ENCODE results near the gene GALNT13.

GALNT13 gene

DNA sequence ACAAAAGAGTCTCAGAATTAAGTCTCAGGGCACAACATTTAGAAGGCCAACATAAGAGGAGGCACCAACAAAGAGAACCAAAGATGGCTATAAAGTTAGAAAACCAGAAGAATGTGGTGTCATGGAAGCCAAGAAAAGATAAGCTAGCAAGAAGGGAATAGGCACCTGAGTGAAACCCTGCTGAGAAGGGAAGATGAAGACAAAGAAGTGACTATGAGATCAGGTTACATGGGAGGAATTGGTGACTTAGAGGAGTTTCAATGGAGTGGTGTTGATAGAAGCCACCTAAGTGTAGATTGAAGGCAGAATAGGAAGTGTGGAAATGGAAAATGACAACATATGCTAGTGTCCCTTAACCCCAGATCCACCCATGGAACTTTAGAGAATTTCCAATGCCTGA lies 499.2 kb downstream of the GALNT13 start:
- H3K27ac ChIP-seq (ENCODE audit: low read depth, low read length), result no peak overlapping the region
- no peak overlapping the region for H3K4me3 ChIP-seq (ENCODE audit: insufficient read depth, low read length, poor library complexity, severe bottlenecking)
- H3K9me3 ChIP-seq (ENCODE audit: insufficient read depth, low read length), result no peaks in the 10 kb centered on the region
- no peak overlapping the region for H3K4me2 ChIP-seq (ENCODE audit: low read depth, low read length, poor library complexity, severe bottlenecking)
- H3K27me3 ChIP-seq (ENCODE audit: low read length), result no peaks in the 10 kb centered on the region
- H4K20me1 ChIP-seq (ENCODE audit: low read depth, low read length), result no peaks in the 10 kb centered on the region
- no peaks in the 10 kb centered on the region for H3F3A ChIP-seq (ENCODE audit: insufficient read depth)
- TF ChIP-seq, protein P1, sequence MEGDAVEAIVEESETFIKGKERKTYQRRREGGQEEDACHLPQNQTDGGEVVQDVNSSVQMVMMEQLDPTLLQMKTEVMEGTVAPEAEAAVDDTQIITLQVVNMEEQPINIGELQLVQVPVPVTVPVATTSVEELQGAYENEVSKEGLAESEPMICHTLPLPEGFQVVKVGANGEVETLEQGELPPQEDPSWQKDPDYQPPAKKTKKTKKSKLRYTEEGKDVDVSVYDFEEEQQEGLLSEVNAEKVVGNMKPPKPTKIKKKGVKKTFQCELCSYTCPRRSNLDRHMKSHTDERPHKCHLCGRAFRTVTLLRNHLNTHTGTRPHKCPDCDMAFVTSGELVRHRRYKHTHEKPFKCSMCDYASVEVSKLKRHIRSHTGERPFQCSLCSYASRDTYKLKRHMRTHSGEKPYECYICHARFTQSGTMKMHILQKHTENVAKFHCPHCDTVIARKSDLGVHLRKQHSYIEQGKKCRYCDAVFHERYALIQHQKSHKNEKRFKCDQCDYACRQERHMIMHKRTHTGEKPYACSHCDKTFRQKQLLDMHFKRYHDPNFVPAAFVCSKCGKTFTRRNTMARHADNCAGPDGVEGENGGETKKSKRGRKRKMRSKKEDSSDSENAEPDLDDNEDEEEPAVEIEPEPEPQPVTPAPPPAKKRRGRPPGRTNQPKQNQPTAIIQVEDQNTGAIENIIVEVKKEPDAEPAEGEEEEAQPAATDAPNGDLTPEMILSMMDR (IDR thresholded peaks at IDR 0.05; ENCODE audit: insufficient read depth, low read length, poor library complexity, severe bottlenecking), result no peak
- no peak for TF ChIP-seq EZH2phosphoT487 (conservative IDR thresholded peaks at IDR 0.05; ENCODE audit: low read length)
- no peaks in the 10 kb centered on the region for H3K79me2 ChIP-seq (ENCODE audit: insufficient read depth, low read length)
- H2AFZ ChIP-seq (ENCODE audit: low read depth, low read length, severe bottlenecking), result no peak overlapping the region
- no peaks in the 10 kb centered on the region for H3K9me2 ChIP-seq (replicated peaks; ENCODE audit: insufficient read depth, low read length)
- H3K36me3 ChIP-seq (ENCODE audit: low read length), result no peaks in the 10 kb centered on the region
- no peak overlapping the region for H3K9ac ChIP-seq (ENCODE audit: low read length)

- TF ChIP-seq EZH2phosphoT487 (conservative IDR thresholded peaks at IDR 0.05; ENCODE audit: low read length), result no peak
- TF ChIP-seq, protein P1 (IDR thresholded peaks at IDR 0.05; ENCODE audit: insufficient read depth, low read length, poor library complexity, severe bottlenecking), result no peak
- no peak overlapping the region for H3K9ac ChIP-seq (ENCODE audit: low read length)
- no peaks in the 10 kb centered on the region for H3K79me2 ChIP-seq (ENCODE audit: insufficient read depth, low read length)
- no peaks in the 10 kb centered on the region for H3K36me3 ChIP-seq (ENCODE audit: low read length)
- no peak overlapping the region for H3K27ac ChIP-seq (ENCODE audit: low read depth, low read length)
- H3K4me2 ChIP-seq (ENCODE audit: low read depth, low read length, poor library complexity, severe bottlenecking), result no peak overlapping the region
- H2AFZ ChIP-seq (ENCODE audit: low read depth, low read length, severe bottlenecking), result no peak overlapping the region
- H3K9me3 ChIP-seq (ENCODE audit: insufficient read depth, low read length), result no peaks in the 10 kb centered on the region
- no peak overlapping the region for H3K4me3 ChIP-seq (ENCODE audit: insufficient read depth, low read length, poor library complexity, severe bottlenecking)
- no peaks in the 10 kb centered on the region for H4K20me1 ChIP-seq (ENCODE audit: low read depth, low read length)
- H3K27me3 ChIP-seq (ENCODE audit: low read length), result no peaks in the 10 kb centered on the region
- H3F3A ChIP-seq (ENCODE audit: insufficient read depth), result no peaks in the 10 kb centered on the region
- no peaks in the 10 kb centered on the region for H3K9me2 ChIP-seq (replicated peaks; ENCODE audit: insufficient read depth, low read length)
Observed at GRCh38 chr2:154374416-154374815, 502.7 kb downstream of the GALNT13 start.

DNA sequence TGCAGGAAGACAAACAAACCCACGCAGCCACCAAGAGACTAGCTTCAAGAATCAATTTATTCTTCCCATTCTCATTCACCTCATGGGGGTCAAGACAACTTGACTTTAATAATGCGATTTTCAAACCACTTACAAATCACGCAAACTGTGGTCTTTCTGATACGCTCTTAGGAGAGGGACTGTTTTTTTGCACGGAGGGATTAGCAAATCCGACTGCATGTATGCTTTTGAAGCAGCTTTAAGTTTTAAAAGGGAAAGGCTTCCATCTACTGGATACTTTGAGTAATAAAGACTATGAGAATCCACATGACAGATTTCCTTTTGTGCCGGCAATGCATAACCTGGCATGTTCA lies 503.8 kb downstream of the GALNT13 start:
- no peaks in the 10 kb centered on the region for H3K9me2 ChIP-seq (replicated peaks; ENCODE audit: insufficient read depth, low read length)
- no peaks in the 10 kb centered on the region for H3K79me2 ChIP-seq (ENCODE audit: insufficient read depth, low read length)
- no peaks in the 10 kb centered on the region for H4K20me1 ChIP-seq (ENCODE audit: low read depth, low read length)
- no peak overlapping the region for H3K9ac ChIP-seq (ENCODE audit: low read length)
- H3K4me3 ChIP-seq (ENCODE audit: insufficient read depth, low read length, poor library complexity, severe bottlenecking), result no peak overlapping the region
- no peak overlapping the region for H3K27ac ChIP-seq (ENCODE audit: low read depth, low read length)
- TF ChIP-seq, protein P1 (IDR thresholded peaks at IDR 0.05; ENCODE audit: insufficient read depth, low read length, poor library complexity, severe bottlenecking), result no peak
- no peak for TF ChIP-seq EZH2phosphoT487 (conservative IDR thresholded peaks at IDR 0.05; ENCODE audit: low read length)
- H3K36me3 ChIP-seq (ENCODE audit: low read length), result no peaks in the 10 kb centered on the region
- no peaks in the 10 kb centered on the region for H3K27me3 ChIP-seq (ENCODE audit: low read length)
- no peaks in the 10 kb centered on the region for H3K9me3 ChIP-seq (ENCODE audit: insufficient read depth, low read length)
- no peaks in the 10 kb centered on the region for H3F3A ChIP-seq (ENCODE audit: insufficient read depth)
- H3K4me2 ChIP-seq (ENCODE audit: low read depth, low read length, poor library complexity, severe bottlenecking), result no peak overlapping the region
- H2AFZ ChIP-seq (ENCODE audit: low read depth, low read length, severe bottlenecking), result no peak overlapping the region

Measured in SU-DHL-6 (cell line).